GM18507 (cell line): ENCODE measurements around the gene MAGED4B.
"Not testable (repeated sequence)": the region's sequence is repeated elsewhere in the genome, so short reads cannot be mapped to it uniquely, and the experiment has no call there.

ENCODE experiments used
- DNase-seq: peaks from one replicate; pipeline ENCODE4 v3.0.0; 2011; ENCODE audit warnings: low read depth; ENCODE audit not compliant: insufficient read length; ENCODE audit errors: extremely low spot score
- FAIRE-seq: peaks from 2 replicates; lab custom pipeline; 2011; peaks lifted over from hg19 to GRCh38; lab: Jason Lieb, UNC

Gene MAGED4B, protein sequence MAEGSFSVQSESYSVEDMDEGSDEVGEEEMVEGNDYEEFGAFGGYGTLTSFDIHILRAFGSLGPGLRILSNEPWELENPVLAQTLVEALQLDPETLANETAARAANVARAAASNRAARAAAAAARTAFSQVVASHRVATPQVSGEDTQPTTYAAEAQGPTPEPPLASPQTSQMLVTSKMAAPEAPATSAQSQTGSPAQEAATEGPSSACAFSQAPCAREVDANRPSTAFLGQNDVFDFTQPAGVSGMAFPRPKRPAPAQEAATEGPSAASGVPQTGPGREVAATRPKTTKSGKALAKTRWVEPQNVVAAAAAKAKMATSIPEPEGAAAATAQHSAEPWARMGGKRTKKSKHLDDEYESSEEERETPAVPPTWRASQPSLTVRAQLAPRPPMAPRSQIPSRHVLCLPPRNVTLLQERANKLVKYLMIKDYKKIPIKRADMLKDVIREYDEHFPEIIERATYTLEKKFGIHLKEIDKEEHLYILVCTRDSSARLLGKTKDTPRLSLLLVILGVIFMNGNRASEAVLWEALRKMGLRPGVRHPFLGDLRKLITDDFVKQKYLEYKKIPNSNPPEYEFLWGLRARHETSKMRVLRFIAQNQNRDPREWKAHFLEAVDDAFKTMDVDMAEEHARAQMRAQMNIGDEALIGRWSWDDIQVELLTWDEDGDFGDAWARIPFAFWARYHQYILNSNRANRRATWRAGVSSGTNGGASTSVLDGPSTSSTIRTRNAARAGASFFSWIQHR

GRCh38 chrX:52068666-52069640 is at the start of gene MAGED4B:
TSS of gene MAGED4B (minus strand) at chrX:52069183. CDS start at chrX:52068172, 1,011 bp downstream.
- FAIRE-seq, DNase-seq: not testable (repeated sequence)

DNA sequence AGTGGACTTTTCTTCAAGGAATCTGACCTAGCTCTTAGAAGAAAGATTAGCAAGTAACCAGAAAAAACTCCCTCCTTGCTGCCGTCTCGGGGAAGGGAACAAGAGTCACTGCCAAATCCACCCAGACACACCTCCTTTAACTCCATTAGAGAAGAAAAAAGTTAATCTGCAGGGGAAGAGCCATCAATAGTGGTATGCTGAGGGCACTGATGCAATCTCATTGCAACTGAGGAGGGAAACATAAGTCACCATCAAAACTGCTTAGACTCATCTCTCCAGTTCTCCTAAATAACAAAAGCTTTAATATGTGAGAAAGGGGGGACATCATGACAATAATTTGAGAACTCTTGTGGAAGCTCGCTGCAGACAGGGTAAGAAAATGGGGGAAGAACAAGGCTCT is 49.3 kb upstream of the MAGED4B start:
- FAIRE-seq, result no peak

GRCh38 chrX:52082578-52082977 is 13.6 kb upstream of the MAGED4B start:
- DNase-seq, result no peak
- no peak for FAIRE-seq

More for the DNA sequence above, 49.3 kb upstream of the MAGED4B start:
- no peak for DNase-seq

DNA sequence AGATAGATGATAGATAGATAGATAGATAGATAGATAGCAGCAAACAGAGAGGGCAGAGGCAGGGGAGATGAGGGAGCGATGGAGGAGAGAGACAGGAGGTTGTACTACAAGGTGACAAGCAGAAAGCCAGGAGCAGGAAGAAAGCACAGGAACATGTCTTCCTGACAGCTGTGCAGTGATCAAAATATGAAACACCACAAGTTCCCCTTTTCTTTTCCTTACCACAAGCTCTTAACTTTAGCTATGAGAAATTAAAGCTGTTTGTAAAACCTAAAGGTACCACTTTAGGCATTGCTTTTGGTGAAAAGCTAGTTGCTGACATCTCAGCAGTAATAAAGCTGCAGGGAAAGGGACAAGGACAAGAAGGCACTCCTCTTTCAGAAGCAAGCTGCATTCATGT is 9.1 kb upstream of the MAGED4B start:
- FAIRE-seq (no peak), DNase-seq (no peak)

GRCh38 chrX:52042288-52042687 is 26.7 kb downstream of the MAGED4B start:
- not testable (repeated sequence) for DNase-seq, FAIRE-seq

- DNase-seq, result no peak
- FAIRE-seq, result no peak
Observed at GRCh38 chrX:52034211-52034610, 34.8 kb downstream of the MAGED4B start.

DNA sequence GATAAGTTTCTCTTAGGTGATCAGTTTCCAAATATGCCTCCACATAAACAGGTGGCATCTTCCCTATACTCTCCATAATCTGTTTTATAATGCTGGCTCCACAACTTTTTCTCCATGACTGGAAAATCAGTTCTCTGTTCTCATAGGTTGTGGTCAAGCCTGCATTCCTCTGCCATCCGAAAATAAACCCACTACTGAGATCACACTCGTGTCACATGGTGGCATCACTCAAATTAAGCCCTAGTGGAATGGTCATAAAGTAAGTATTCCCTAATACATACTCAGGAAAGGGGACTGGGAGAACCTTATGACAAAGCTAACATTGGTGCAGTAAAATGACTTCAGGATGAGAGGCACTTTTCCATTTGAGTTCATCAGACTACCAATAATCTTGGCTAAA is 37.6 kb downstream of the MAGED4B start:
- no peak for DNase-seq
- FAIRE-seq, result no peak

DNA sequence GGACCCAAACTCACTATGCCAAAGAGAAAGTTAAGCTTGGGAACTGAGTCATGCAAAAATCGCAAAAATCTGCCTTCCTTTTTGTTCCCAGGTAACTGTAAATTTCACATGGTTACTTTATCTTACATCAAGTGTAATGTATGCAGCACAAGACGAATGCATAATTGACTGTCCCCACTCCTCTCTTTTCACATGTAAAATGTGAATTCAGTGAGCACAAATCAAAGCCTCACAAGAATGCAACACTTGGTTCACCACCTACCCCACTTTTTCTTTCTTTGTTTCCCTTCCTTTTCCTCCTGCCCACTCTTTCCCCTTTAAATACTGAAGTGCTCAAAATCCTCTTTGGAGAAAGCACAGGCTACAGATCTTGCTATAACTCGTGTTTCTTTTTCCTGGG is 53.2 kb downstream of the MAGED4B start:
- no peak for FAIRE-seq

More for the DNA sequence above, 53.2 kb downstream of the MAGED4B start:
- DNase-seq, result no peak
